ENCODE measurements around the gene ELN. TPM values are rescaled to one million over a fixed set of nuclear protein-coding genes. Genes with fewer than 3 reads are reported as not detected.

The ELN gene
- total and polyA plus RNA-seq, 2 donors (not counting 1 experiment from before 2014, with no cell fraction given) = not detected

- H3K4me1 ChIP-seq (ENCODE audit: control insufficient read depth in 2 of 2, insufficient read depth in 2 of 2, low read length in 2 of 2) = peaks cover 7 to 21% of the 10 kb centered on the region in 2 donors
- ATAC-seq (ENCODE audit: low read depth) = peak; percentile 61
- no peaks in the 10 kb centered on the region for H3K9me3 Mint-ChIP-seq (ENCODE audit: insufficient read depth)
- H3K79me2 ChIP-seq (ENCODE audit: control insufficient read depth, insufficient read depth, low read length) = peaks cover 6% of the 10 kb centered on the region
- CTCF ChIA-PET = interaction anchor here (1.0 to 1.8 kb wide), 6 partner anchors 17 to 317 kb away, joined by 3 to 6 read pairs (median 4); no protein-coding TSS in a partner anchor
- no peaks in the 10 kb centered on the region for H4K20me1 ChIP-seq (ENCODE audit: control insufficient read depth, insufficient read depth, low read length, poor library complexity, severe bottlenecking)
- H3K4me3 ChIP-seq (ENCODE audit: control extremely low read depth in 1 of 5, extremely low read depth in 1 of 5, insufficient read depth in 1 of 5, low read depth in 2 of 5, low read length in 4 of 5) = peak overlapping the region; percentile 19 to 68 (median 53)
- H2AFZ ChIP-seq (ENCODE audit: insufficient read depth, low read depth, low read length, poor library complexity, severe bottlenecking) = peak overlapping the region; percentile 72
- H3K9ac ChIP-seq (ENCODE audit: low read length) = peak overlapping the region; percentile 72
- H3K27me3 ChIP-seq (replicated peaks in 1 of 4; ENCODE audit: control extremely low read depth in 1 of 4, control insufficient read depth in 3 of 4, insufficient read depth in 4 of 4, low read length in 3 of 4) = no peaks in the 10 kb centered on the region
- peaks cover 16% of the 10 kb centered on the region for H3K4me1 Mint-ChIP-seq
- DNase-seq = peak; percentile 75
- H3K9me3 ChIP-seq (ENCODE audit: control extremely low read depth in 1 of 3, control insufficient read depth in 2 of 3, insufficient read depth in 1 of 3, low read length in 2 of 3) = no peaks in the 10 kb centered on the region
- intact Hi-C loops (cut with micrococcal nuclease) = loop anchor here (1.0 to 10.0 kb wide), 5 partner anchors 9 to 562 kb away; partner anchors contain the start of genes ABHD11, BAZ1B and EIF4H
- peak overlapping the region in 1 of 2 donors; percentile 33 for H3K27ac ChIP-seq (ENCODE audit: low read length in 2 of 2)
- no peak for TF ChIP-seq CTCF (IDR thresholded peaks at IDR 0.05)
- no peak for TF ChIP-seq EZH2 (IDR thresholded peaks at IDR 0.05; ENCODE audit: borderline replicate concordance, insufficient read depth, low read depth, low read length, poor library complexity, severe bottlenecking)
- H3K4me3 Mint-ChIP-seq = peak overlapping the region; percentile 86
- no peaks in the 10 kb centered on the region for H3K27me3 Mint-ChIP-seq
- peak overlapping the region; percentile 63 for H3K27ac Mint-ChIP-seq
- H3K4me2 ChIP-seq (replicated peaks; ENCODE audit: low read depth, low read length, poor library complexity, severe bottlenecking) = peak overlapping the region; percentile 99
- WGBS (ENCODE audit: insufficient coverage) = 1% methylated on average over 49 of the region's 61 CpGs
- no peaks in the 10 kb centered on the region for H3K36me3 ChIP-seq (replicated peaks in 1 of 2; ENCODE audit: control extremely low read depth in 1 of 2, control insufficient read depth in 1 of 2, extremely low read depth in 1 of 2, insufficient read depth in 2 of 2, low read length in 1 of 2)
- POLR2A ChIA-PET = interaction anchor here (0.6 to 2.3 kb wide), 5 partner anchors 9 to 95 kb away, joined by 5 to 27 read pairs (median 8); partner anchors contain the start of gene EIF4H
Measured at GRCh38 chr7:74083928-74084721, 56.2 kb downstream of the ELN start.
